Left lung (tissue), 10 donors: Measurements from ENCODE around the gene SLC22A4. TPM values are rescaled to one million over a fixed set of nuclear protein-coding genes. Genes with fewer than 3 reads are reported as not detected.

Source experiments
- ATAC-seq: fragments of 200-7000 bp; cut with Tn5 transposase; one replicate; pipeline ENCODE4 v1.9.1; 2020; ENCODE audit warnings: moderate library complexity
- DNase-seq, 4 donors: peaks; one replicate each; pipeline ENCODE4 v3.0.0-alpha.2; 2013 to 2020
- H3K27ac ChIP-seq, 2 donors: fragments of 200-600 bp; sonication (generic) in 1 of 2; one replicate each; pipeline versions ENCODE4 v1.5.0 to v1.8.0; 2020 to 2021
- H3K27me3 ChIP-seq, 2 donors: fragments of 200-600 bp; sonication (generic) in 1 of 2; one replicate each; pipeline versions ENCODE4 v1.5.0 to v1.8.0; 2020 to 2021
- H3K36me3 ChIP-seq, 2 donors: fragments of 200-600 bp; sonication (generic) in 1 of 2; one replicate each; pipeline versions ENCODE4 v1.5.0 to v1.8.0; 2020 to 2021
- H3K4me1 ChIP-seq, 2 donors: fragments of 200-600 bp; one replicate each; pipeline ENCODE4 v1.8.0; 2021
- H3K4me3 ChIP-seq, 2 donors: fragments of 200-600 bp; sonication (generic) in 1 of 2; one replicate each; pipeline versions ENCODE4 v1.5.0 to v1.8.0; 2020 to 2021; ENCODE audit warnings: mild to moderate bottlenecking in 1 of 2
- H3K9me3 ChIP-seq, 2 donors: fragments of 200-600 bp; sonication (generic) in 1 of 2; one replicate each; pipeline versions ENCODE4 v1.5.0 to v1.8.0; 2020 to 2021
- intact Hi-C, 2 donors: fragments of 100-400 bp; cut with DNase I; formaldehyde crosslinking; loops; one replicate each; pipeline versions ENCODE4 v1.11.2 to v1.14.2; 2022
- polyA plus RNA-seq, 6 donors: library from polyadenylated mRNA; unstranded; fragments of 120-200 nt; gene quantifications; one replicate each; pipeline ENCODE4 v1.2.1, GENCODE V29; 2013; ENCODE audit not compliant: insufficient read length in 6 of 6
- total RNA-seq, 2 donors: library from RNA; stranded (reverse); fragmentation: NEBNext Ultra II Directional; extraction: Animal tissue kit (Norgen Biotek cat#: 25700); gene quantifications; one replicate each; pipeline ENCODE4 v1.2.1, GENCODE V29; 2021
- TF ChIP-seq, protein P1 (sequence below), 2 donors: fragments of 200-600 bp; sonication (generic) in 1 of 2; IDR thresholded peaks; one replicate each; pipeline versions ENCODE4 v1.5.0 to v1.8.0; 2021; ENCODE audit warnings: antibody characterized with exemption in 2 of 2
- donor health status: DM: no; HTN: yes; CAD: no.
- donor health status: DM: no; HTN: no; CAD: no.

The SLC22A4 gene
- total and polyA plus RNA-seq, 8 donors, result 1.0 to 10.3 (median 3.4) TPM

DNA sequence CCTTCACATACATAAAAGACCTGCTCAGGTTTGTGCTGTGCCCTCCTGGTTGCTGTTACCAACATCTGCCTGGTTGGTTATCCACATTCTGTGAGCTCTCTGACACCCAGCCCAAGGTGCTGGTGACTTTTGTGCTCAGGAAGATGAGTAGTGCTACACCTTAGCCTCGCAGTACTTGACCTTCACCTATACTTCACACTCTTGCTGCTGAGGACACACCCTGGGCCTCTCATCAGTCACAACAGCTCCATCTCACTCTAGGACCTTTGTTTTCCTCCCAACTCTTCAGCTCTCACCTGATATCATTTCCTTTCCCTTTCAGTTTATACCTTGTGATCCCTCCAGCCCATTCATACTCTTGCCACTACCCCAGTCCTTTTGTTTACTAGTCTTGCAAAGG lies 64.6 kb downstream of the SLC22A4 start:
- Histone ChIP-seq H3K27me3 (no peaks in the 10 kb centered on the region), H3K4me1 (peaks cover 0 to 22% of the 10 kb centered on the region in 2 donors), H3K4me3 (no peak overlapping the region), H3K36me3 (no peaks in the 10 kb centered on the region), H3K9me3 (no peaks in the 10 kb centered on the region), H3K27ac (no peak overlapping the region)
- intact Hi-C loops, result no loop called here
- ATAC-seq (no peak), DNase-seq (no peak)
- TF ChIP-seq, protein P1, sequence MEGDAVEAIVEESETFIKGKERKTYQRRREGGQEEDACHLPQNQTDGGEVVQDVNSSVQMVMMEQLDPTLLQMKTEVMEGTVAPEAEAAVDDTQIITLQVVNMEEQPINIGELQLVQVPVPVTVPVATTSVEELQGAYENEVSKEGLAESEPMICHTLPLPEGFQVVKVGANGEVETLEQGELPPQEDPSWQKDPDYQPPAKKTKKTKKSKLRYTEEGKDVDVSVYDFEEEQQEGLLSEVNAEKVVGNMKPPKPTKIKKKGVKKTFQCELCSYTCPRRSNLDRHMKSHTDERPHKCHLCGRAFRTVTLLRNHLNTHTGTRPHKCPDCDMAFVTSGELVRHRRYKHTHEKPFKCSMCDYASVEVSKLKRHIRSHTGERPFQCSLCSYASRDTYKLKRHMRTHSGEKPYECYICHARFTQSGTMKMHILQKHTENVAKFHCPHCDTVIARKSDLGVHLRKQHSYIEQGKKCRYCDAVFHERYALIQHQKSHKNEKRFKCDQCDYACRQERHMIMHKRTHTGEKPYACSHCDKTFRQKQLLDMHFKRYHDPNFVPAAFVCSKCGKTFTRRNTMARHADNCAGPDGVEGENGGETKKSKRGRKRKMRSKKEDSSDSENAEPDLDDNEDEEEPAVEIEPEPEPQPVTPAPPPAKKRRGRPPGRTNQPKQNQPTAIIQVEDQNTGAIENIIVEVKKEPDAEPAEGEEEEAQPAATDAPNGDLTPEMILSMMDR (IDR thresholded peaks at IDR 0.05), result no peak

DNA sequence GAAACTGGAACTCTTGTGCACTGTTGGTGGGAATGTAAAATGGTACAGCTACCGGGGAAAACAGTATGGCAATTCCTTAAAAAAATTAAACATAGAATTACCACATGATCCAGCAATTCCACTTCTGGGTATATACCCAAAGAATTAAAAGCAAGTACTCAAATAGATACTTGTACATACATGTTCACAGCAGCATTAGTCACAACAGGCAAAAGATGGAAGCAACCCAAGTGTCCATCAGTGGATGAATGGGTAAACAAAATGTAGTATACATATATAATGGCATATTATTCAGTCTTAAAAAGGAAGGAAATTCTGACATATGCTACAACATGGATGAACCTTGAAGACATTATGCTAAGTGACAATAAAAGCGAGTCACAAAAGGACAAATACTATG lies 67.9 kb downstream of the SLC22A4 start:
- TF ChIP-seq, protein P1 (IDR thresholded peaks at IDR 0.05), result no peak
- intact Hi-C loops, result no loop called here
- no peaks in the 10 kb centered on the region for H3K36me3 ChIP-seq
- ATAC-seq (no peak), DNase-seq (no peak)
- no peak overlapping the region for H3K4me3 ChIP-seq
- H3K27me3 ChIP-seq, result no peaks in the 10 kb centered on the region
- no peak overlapping the region for H3K27ac ChIP-seq
- peaks cover 0 to 16% of the 10 kb centered on the region in 2 donors for H3K4me1 ChIP-seq
- no peaks in the 10 kb centered on the region for H3K9me3 ChIP-seq

DNA sequence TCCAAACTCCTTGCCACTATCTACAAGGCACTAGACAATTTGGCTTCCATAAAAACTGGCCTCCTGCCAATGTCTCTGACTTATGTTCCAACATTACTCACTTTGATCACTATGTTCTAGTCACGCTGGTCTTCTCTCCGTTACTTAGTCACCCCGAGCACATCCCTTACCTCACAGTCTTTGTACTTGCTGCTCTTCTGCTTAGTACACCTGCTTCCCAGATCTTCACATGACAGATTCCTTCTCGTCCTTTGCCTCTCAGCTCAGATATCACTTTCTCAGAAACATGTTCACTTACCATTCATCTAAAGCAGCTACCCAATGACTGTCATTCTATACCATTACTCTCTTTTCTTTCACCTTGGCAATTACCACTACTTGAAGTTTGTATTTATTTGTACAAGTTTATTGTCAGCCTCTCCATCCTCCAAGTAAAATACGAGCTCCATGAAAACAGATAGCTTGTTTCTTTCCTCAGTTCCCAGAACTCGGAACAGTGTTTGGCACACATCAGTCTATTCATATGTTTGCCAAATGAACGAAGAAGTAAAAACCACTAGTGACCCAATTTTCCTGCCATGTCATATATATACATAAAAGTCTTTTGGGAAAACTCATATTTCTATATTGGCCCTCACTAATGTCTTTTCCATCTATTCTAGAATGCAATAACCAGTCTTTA lies 69.4 kb downstream of the SLC22A4 start:
- Histone ChIP-seq H3K27me3 (no peaks in the 10 kb centered on the region), H3K4me1 (peaks cover 0 to 17% of the 10 kb centered on the region in 2 donors), H3K27ac (no peak overlapping the region), H3K36me3 (no peaks in the 10 kb centered on the region), H3K4me3 (no peak overlapping the region), H3K9me3 (no peaks in the 10 kb centered on the region)
- TF ChIP-seq, protein P1 (IDR thresholded peaks at IDR 0.05), result no peak
- DNase-seq (no peak), ATAC-seq (peak; percentile 52)
- intact Hi-C loops, result no loop called here

DNA sequence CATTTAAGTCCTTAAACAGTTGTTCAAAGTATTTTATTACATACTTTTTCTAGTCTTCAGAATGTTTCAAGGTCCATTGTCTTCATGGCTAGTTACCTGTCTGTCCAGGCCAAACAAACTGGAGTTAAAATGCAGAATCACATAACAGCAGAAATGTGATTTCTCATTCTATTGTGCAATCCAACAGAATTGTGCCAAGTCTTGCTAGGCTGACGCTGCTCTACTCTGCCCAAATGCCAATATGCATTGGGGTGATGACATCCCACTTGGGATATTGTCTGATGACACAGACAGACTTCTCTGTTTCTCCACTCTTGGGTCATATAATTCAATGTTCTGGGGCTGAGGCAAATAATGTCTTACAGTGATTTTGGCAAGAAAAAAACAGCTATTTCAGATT lies 70.1 kb downstream of the SLC22A4 start:
- Histone ChIP-seq H3K9me3 (no peaks in the 10 kb centered on the region), H3K4me3 (no peak overlapping the region), H3K36me3 (no peaks in the 10 kb centered on the region), H3K27ac (peak overlapping the region in 1 of 2 donors; percentile 58), H3K27me3 (no peaks in the 10 kb centered on the region), H3K4me1 (peaks cover 0 to 24% of the 10 kb centered on the region in 2 donors)
- TF ChIP-seq, protein P1 (IDR thresholded peaks at IDR 0.05), result no peak
- intact Hi-C loops, result no loop called here
- no peak for DNase-seq
- peak; percentile 67 for ATAC-seq

GRCh38 chr5:132365213-132365612 lies 71.0 kb downstream of the SLC22A4 start:
- TF ChIP-seq, protein P1 (IDR thresholded peaks at IDR 0.05), result no peak
- Histone ChIP-seq H3K36me3 (no peaks in the 10 kb centered on the region), H3K27ac (no peak overlapping the region)

More at GRCh38 chr5:132365213-132365612, 71.0 kb downstream of the SLC22A4 start:
- ATAC-seq (no peak), DNase-seq (no peak)
- Histone ChIP-seq H3K4me1 (peaks cover 0 to 28% of the 10 kb centered on the region in 2 donors), H3K4me3 (no peak overlapping the region), H3K27me3 (peaks cover 0 to 4% of the 10 kb centered on the region in 2 donors), H3K9me3 (no peaks in the 10 kb centered on the region)
- intact Hi-C loops, result no loop called here
